CD4-positive, alpha-beta T cell treated with Interleukin-15 for 1 hour (primary cell): Measurements from ENCODE around the gene RPL36A.

Experiments
- DNase-seq: peaks from one replicate; pipeline ENCODE4 v3.0.0-alpha.2; 2020

Gene RPL36A

DNA sequence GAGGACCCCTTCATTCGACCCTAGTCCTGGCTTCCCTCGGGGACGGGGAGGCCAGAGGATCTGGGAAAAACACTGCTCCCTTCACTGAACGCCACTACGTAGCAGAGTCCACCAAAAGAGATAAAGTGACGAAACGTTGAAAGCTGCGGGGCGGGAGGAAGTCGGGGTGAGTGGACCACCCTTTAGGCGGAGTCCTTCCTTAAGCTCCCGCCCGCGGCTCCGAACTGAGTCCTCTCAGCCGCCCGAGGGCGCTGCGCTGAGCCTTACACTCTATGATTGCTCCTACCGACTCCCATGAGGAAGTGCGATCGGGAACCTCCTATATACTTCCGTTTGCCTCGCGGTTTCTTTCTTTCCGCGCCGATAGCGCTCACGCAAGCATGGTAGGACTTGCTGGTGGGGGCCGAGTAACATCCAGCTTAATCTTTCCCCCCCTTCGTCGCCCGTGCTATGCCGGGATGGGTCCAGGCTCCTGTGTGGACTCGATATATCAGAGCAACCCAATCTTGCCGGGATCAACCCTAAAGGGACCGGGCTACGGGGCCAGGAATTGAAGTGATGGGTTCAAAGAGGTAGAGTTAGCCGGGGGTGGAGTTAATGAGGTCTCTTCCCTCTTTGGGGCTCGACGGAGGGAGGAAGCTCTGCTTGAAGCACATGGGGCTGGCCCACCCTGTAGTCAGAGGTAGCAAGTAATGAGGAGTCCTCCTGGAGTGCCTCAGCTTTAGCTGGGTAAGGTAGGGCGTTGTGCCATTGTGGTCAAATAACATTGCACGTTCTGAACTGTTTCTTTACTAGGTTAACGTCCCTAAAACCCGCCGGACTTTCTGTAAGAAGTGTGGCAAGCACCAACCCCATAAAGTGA is at the start of gene RPL36A:
Gene RPL36A (plus strand): TSS at position 348 of the 862 bp plus-strand sequence. CDS start 33 bp downstream, at position 381.
- peak; percentile 86 for DNase-seq

- DNase-seq, result no peak
These were observed 42.9 kb upstream of the RPL36A start for GRCh38 chrX:101347859-101348451.

- DNase-seq, result peak; percentile 73
These were observed 42.2 kb upstream of the RPL36A start, which contains the start of gene TIMM8A for GRCh38 chrX:101348452-101349192. Gene TIMM8A (minus strand): TSS chrX:101348742. CDS start chrX:101348664, 78 bp downstream.

DNA sequence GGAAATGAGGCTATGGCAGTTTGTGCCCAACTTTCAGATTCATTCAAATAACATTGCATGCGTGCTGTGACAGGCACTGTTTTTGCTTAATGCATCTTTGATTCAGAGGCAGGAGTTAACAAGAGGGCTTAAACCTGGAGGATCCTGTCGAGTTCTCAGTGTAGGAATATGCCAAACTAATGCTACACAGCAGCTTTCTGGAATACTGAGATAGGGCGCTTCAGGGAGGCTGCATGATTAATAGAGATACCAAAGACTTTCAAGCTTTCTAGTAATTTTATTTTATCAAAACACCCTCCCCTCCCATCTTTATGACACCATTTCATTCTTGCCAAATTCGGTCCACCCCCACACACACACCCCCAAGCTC is 41.6 kb upstream of the RPL36A start:
- no peak for DNase-seq

DNA sequence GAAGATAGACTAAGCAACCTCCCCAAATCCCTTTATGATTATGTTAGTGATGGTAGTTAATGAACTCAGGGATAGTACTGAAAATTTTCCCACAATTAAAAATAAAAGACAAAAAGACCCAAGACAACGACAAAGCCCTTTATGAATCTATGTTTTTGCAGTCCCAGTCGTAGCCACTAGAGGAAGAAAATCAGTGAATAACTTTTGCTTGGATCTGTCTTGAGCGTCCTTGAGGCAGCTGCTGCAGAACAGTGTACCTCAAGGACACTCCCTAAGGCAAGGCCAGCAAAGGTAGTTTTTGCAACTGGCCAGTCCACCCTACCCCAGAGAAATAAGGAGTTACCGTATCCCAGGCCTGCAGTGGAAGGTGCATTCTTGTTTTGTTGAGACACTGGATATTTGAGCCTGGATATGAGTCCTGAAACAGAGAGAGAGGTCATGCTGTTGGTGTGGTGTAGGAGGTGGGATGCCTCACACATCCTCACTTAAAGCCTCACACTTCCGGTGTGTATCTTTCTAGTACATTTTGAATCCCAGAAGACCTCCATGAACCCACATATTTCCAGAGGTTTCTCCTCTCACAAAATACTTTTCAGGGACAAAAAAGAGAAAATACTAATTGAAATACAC is 33.5 kb upstream of the RPL36A start:
- DNase-seq, result no peak

GRCh38 chrX:101359966-101360365 is 30.8 kb upstream of the RPL36A start:
- no peak for DNase-seq

DNA sequence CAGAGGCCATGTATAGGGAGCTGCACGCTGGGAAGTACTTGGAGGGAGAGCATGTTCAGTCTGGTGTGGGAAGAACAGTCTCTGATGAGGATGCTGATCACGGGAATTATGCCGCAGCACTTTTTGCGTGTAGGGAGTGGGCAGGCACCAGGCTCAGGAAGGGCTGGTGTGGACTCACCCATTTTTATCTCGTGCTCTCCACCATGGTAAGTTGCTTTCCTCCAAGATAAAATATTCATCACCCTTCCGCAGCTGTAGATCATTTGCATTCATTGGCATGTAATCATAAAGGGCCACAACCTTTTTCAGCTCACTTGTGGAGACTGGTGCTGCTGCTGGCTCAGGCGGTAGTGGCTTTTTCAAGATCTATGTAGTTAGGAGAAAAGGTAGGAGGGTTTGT is 30.4 kb upstream of the RPL36A start:
- no peak for DNase-seq

- DNase-seq, result no peak
These were observed 28.7 kb upstream of the RPL36A start for GRCh38 chrX:101362116-101362515.

- no peak for DNase-seq
These were observed 28.1 kb upstream of the RPL36A start for GRCh38 chrX:101362757-101363156.

GRCh38 chrX:101365301-101365795 is 25.5 kb upstream of the RPL36A start:
- no peak for DNase-seq

- DNase-seq, result no peak
These were observed 22.0 kb upstream of the RPL36A start for GRCh38 chrX:101368800-101369199.

DNA sequence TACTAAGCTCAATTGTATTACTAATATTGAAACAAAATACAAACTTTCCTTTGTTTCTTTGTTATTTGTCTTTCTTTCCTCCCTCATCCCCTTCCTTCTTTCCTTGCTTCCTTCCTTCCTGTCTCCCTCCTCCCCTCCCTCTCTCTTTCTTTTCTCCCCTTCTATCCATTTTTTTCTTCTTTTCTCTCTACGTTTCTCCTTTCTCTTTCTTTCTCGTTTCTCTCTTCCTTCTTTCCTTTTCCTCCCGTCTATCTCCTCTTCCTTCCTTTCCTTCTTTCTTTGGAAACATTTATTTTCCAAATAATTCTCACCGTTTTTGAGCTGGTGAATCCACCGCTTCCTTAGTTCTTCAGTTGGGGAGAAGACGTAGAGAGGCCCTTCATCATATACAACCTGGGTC is 21.1 kb upstream of the RPL36A start:
- DNase-seq, result no peak

- no peak for DNase-seq
These were observed 19.8 kb upstream of the RPL36A start for GRCh38 chrX:101370888-101371504.

GRCh38 chrX:101377547-101377946 is 13.3 kb upstream of the RPL36A start:
- no peak for DNase-seq

DNA sequence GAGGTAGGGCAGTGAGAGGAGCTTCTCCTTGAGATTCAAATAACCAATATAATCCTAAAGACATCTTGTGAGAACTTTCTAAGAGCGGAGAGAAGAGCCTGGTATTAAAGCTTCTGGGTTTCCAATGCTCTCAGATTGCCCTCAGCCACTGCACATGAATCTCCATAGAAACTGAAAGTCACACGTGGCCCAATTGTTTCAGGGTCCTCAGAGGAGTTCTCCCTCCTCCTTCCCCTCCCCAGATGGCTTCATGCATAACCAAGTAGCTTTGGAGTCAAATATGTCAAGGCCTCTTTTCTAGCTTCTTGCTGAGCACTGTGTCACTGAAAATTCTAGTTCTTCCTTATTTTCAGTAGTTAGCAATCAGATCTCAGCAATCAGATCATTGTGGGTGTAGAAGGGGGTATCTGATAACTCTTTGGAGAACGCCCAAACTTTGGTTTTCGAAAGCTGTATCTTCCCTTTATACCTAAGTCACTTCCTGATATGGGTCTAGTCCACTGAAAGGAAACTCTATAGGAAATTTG is 7.1 kb upstream of the RPL36A start:
- DNase-seq, result no peak

- DNase-seq, result no peak
These were observed 5.7 kb upstream of the RPL36A start for GRCh38 chrX:101385026-101385684.

DNA sequence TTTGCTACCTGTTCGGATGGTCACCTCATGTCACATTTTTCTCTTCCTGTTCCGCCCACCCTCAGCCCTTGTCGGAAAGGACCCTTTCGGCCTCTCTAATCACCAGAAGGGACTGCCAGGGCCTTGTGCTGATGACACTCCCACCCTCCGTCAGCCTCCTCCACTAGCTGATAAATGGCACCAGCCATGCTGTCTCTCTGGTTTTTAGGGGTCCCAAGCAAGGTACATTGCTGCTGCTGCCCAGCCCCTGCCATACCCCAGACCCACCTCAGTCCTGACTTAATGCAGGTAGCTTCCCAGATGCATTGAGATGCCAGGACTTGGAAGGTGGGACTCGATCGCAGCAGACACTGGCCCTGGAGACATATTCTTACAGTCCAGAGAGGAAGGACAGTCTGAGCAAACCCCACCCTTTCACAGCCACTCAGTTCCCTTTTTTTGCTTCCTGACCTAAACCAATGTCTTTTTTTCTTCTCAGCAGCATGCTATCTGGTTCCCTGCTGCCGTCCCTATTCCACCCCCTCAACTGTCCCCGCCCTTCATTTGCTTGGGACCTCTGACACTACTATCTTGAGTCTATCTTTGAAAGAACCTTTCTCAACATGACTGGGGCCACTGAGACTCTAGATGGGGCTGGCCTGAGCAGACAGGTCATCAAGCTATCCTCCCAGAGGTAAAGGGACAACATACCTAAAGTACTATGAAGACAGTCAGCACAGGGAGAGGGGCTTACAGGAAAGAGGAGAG is 4.8 kb upstream of the RPL36A start, which contains the start of gene BTK:
Gene BTK (minus strand): TSS at position 397 of the 747 bp plus-strand sequence. CDS start 10,907 bp downstream, outside the sequence.
- peak; percentile 36 for DNase-seq

GRCh38 chrX:101386542-101386885 is 4.3 kb upstream of the RPL36A start:
- DNase-seq, result no peak

- no peak for DNase-seq
These were observed 2.2 kb upstream of the RPL36A start for GRCh38 chrX:101388604-101389003.

- DNase-seq, result no peak
These were observed 1.0 kb downstream of the RPL36A start for GRCh38 chrX:101391831-101392230.
